Stomach (tissue), 9 donors: ENCODE measurements around the gene ANKRD12. TPM values are rescaled to one million over a fixed set of nuclear protein-coding genes. Genes with fewer than 3 reads are reported as not detected.

Experiments used
- DNase-seq, 2 donors: peaks; one replicate each; pipeline versions ENCODE4 v3.0.0 to v3.0.0-alpha.2; 2013 to 2019
- H3K27ac ChIP-seq, 5 donors: fragments of 200-600 bp in 4 of 5; sonication (generic) in 4 of 5; one replicate each; pipeline ENCODE4 v1.5.1; 2013 to 2019; ENCODE audit warnings: mild to moderate bottlenecking in 1 of 5, moderate library complexity in 1 of 5
- H3K27me3 ChIP-seq, 3 donors: fragments of 200-600 bp; sonication (generic); one replicate each; pipeline ENCODE4 v1.5.1; 2017 to 2019; ENCODE audit warnings: mixed run types in 1 of 3
- H3K36me3 ChIP-seq, 4 donors: fragments of 200-600 bp; sonication (generic); 1 replicate in 3 of 4; 2 replicates in 1 of 4; pipeline ENCODE4 v1.5.1; 2016 to 2019
- H3K4me1 ChIP-seq, 4 donors: fragments of 200-600 bp; sonication (generic); one replicate each; pipeline ENCODE4 v1.5.1; 2016 to 2019
- H3K4me3 ChIP-seq, 4 donors: fragments of 200-600 bp; sonication (generic) in 3 of 4; one replicate each; pipeline ENCODE4 v1.5.1; 2016 to 2019; ENCODE audit warnings: mild to moderate bottlenecking in 1 of 4
- H3K9me3 ChIP-seq, 4 donors: fragments of 200-600 bp; sonication (generic); one replicate each; pipeline ENCODE4 v1.5.1; 2016 to 2019
- EP300 ChIP-seq: sonication (generic); formaldehyde crosslinking; IDR thresholded peaks from one replicate; pipeline ENCODE4 v1.6.1; 2017; ENCODE audit warnings: antibody characterized with exemption
- POLR2A ChIP-seq, 4 donors: fragments of 450-650 bp; IDR thresholded peaks; one replicate each; pipeline ENCODE4 v1.6.1; 2016; ENCODE audit warnings: antibody characterized with exemption in 4 of 4, control low read depth in 2 of 4, mild to moderate bottlenecking in 1 of 4, moderate library complexity in 1 of 4
- POLR2AphosphoS5 ChIP-seq, 3 donors: sonication (generic); formaldehyde crosslinking; IDR thresholded peaks; one replicate each; pipeline ENCODE4 v1.6.1; 2016; ENCODE audit warnings: antibody characterized with exemption in 3 of 3
- WGBS, 5 donors: extraction: QIAGEN DNeasy Blood & Tissue Kit in 3 of 5; methylation state at CpG; one replicate each; pipeline versions ENCODE4 v1.1.5 to v1.1.7; 2013 to 2018; 5-methylcytosine and 5-hydroxymethylcytosine counted together
- intact Hi-C: fragments of 100-400 bp; cut with DNase I; formaldehyde crosslinking; loops from one replicate; pipeline ENCODE4 v1.15.1; 2023; ENCODE audit warnings: low total_unique reads
- polyA plus RNA-seq, 3 donors: library from polyadenylated mRNA; stranded (reverse); fragments of 200-250 nt; gene quantifications; one replicate each; pipeline ENCODE4 v1.2.3, GENCODE V29; 2013
- total RNA-seq, 5 donors: library from RNA; depleted of rRNA; stranded (reverse); fragments of >200 nt; gene quantifications; one replicate each; pipeline versions ENCODE4 v1.1.0 to v1.2.3, GENCODE V29; 2014 to 2016
- TF ChIP-seq, protein P1 (sequence below), 7 experiments: fragments of 450-650 bp in 4 of 7; fragments of 200-600 bp in 3 of 7; sonication (generic) in 3 of 7; IDR thresholded peaks; one replicate each; pipeline ENCODE4 v1.5.1; 2016 to 2019; ENCODE audit warnings: antibody characterized with exemption in 7 of 7, control low read depth in 2 of 7, mild to moderate bottlenecking in 1 of 7
- donor health status: healthy with polysubstance abuse.
- donor health status: Bipolar disorder and iron deficiency.
- donor health status: healthy.

The ANKRD12 gene
- total and polyA plus RNA-seq, 8 donors = 10.0 to 85.5 (median 46.0) TPM

DNA sequence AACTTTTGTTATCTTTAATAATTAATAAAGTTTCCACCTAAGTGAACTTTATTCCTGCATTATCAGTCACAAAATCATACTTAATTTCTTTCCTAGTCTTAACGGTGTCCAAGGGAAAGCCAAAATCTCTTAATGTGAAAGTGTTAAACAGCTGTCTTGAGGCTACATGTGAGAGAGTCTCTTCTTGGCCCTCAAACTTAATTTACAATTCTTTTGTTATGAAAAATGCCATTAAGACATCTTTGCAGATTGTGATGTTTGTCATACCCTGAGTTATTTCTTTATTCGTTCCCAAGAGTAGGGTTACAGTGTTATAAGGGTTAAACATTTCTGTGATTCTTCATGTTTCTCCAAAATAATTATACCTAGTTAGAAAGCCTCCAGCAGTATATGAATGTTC, 64.6 kb downstream of the ANKRD12 start:
- intact Hi-C loops = no loop called here
- WGBS, 5 donors = 54 to 57% (median 56%) methylated on average over 2 of the region's 2 CpGs

DNA sequence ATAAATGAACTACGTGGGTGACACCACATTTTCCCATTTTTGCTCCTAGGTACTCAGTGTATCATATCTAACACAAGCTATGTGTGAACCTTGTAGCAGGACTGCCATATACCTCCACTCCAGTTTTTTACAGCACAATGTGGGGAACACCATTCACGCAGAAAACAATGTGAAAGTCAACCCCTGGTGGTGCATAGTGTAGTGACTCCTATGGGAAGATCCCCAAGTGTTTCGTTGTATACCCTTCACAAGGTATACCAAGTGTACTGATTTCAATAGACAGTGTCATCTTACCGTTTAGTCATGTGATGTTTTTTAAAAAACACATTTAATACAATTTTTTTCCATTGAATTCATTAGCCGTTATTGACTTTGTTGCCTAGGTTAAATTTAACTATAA, 68.1 kb downstream of the ANKRD12 start:
- Histone ChIP-seq H3K27ac (no peak overlapping the region), H3K9me3 (no peaks in the 10 kb centered on the region), H3K36me3 (peaks cover 0 to 30% (median 25%) of the 10 kb centered on the region in 4 donors), H3K4me1 (peaks cover 0 to 38% (median 18%) of the 10 kb centered on the region in 4 donors), H3K27me3 (no peaks in the 10 kb centered on the region), H3K4me3 (no peak overlapping the region)
- intact Hi-C loops = no loop called here
- DNase-seq = no peak
- 93 to 98% (median 97%) methylated on average over 5 of the region's 5 CpGs for WGBS, 5 donors
- TF ChIP-seq, protein P1, sequence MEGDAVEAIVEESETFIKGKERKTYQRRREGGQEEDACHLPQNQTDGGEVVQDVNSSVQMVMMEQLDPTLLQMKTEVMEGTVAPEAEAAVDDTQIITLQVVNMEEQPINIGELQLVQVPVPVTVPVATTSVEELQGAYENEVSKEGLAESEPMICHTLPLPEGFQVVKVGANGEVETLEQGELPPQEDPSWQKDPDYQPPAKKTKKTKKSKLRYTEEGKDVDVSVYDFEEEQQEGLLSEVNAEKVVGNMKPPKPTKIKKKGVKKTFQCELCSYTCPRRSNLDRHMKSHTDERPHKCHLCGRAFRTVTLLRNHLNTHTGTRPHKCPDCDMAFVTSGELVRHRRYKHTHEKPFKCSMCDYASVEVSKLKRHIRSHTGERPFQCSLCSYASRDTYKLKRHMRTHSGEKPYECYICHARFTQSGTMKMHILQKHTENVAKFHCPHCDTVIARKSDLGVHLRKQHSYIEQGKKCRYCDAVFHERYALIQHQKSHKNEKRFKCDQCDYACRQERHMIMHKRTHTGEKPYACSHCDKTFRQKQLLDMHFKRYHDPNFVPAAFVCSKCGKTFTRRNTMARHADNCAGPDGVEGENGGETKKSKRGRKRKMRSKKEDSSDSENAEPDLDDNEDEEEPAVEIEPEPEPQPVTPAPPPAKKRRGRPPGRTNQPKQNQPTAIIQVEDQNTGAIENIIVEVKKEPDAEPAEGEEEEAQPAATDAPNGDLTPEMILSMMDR (IDR thresholded peaks at IDR 0.05) = no peak
- TF ChIP-seq POLR2A (IDR thresholded peaks at IDR 0.05) (no peak), POLR2AphosphoS5 (IDR thresholded peaks at IDR 0.05) (no peak), EP300 (no peak)

More for the DNA sequence above, 64.6 kb downstream of the ANKRD12 start:
- no peak overlapping the region for H3K4me3 ChIP-seq
- no peak for DNase-seq
- peaks cover 0 to 28% (median 17%) of the 10 kb centered on the region in 4 donors for H3K36me3 ChIP-seq
- H3K4me1 ChIP-seq = peaks cover 0 to 28% (median 14%) of the 10 kb centered on the region in 4 donors
- H3K27ac ChIP-seq = no peak overlapping the region
- no peaks in the 10 kb centered on the region for H3K9me3 ChIP-seq
- TF ChIP-seq EP300 = no peak
- no peak for TF ChIP-seq POLR2AphosphoS5 (IDR thresholded peaks at IDR 0.05)
- TF ChIP-seq POLR2A (IDR thresholded peaks at IDR 0.05) = no peak
- TF ChIP-seq, protein P1 (IDR thresholded peaks at IDR 0.05) = no peak
- H3K27me3 ChIP-seq = no peaks in the 10 kb centered on the region

DNA sequence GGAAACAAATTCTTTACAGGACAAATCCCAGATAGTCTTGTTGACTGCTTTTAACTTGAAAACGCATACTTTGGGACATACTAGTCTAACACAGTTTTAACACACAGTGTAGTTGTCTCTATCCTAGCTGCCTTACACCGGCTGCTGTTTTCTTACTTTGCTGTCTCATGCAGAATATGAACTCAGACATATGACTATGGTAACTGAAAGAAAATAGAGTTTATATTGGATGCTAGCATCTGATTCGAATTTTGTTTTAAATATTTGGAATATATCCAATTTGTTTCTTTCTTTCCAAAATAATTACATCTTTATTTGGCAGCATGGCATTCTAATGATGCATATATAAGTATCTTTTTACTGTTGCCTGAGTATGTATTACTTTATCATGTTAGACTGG, 69.8 kb downstream of the ANKRD12 start:
- intact Hi-C loops = no loop called here
- DNase-seq = no peak
- peaks cover 0 to 39% (median 37%) of the 10 kb centered on the region in 4 donors for H3K36me3 ChIP-seq
- H3K4me3 ChIP-seq = no peak overlapping the region
- H3K27me3 ChIP-seq = no peaks in the 10 kb centered on the region
- no peaks in the 10 kb centered on the region for H3K9me3 ChIP-seq
- no peak overlapping the region for H3K27ac ChIP-seq
- H3K4me1 ChIP-seq = peaks cover 0 to 24% (median 10%) of the 10 kb centered on the region in 4 donors
- WGBS, 5 donors = 53 to 82% (median 79%) methylated on average over 3 of the region's 3 CpGs
- TF ChIP-seq POLR2A (IDR thresholded peaks at IDR 0.05) (no peak), EP300 (no peak), POLR2AphosphoS5 (IDR thresholded peaks at IDR 0.05) (no peak)
- TF ChIP-seq, protein P1 (IDR thresholded peaks at IDR 0.05) = no peak

DNA sequence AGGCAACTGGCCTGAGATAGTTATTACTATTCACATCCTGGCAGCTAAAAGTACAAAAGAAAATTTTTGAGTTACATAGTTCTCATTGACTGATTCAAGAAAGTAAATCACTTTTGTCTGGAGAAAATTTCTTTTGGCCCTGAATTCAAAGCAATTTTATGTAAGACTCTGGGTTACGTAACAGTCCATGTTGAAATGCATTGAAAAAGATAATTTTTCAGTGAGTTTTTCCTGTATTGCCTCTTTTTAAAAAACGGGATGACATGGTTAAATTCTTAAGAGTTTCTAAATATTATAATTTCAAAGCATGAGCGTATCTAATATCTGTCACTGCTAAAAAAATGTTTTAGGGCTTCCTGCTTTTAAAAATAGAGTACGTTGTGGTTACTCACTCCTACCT, 72.7 kb downstream of the ANKRD12 start:
- DNase-seq = no peak
- intact Hi-C loops = no loop called here
- Histone ChIP-seq H3K9me3 (no peaks in the 10 kb centered on the region), H3K27ac (no peak overlapping the region), H3K4me1 (peaks cover 0 to 20% (median 9%) of the 10 kb centered on the region in 4 donors), H3K4me3 (no peak overlapping the region), H3K36me3 (peaks cover 0 to 55% (median 50%) of the 10 kb centered on the region in 4 donors), H3K27me3 (no peaks in the 10 kb centered on the region)
- WGBS, 5 donors = 77 to 91% (median 86%) methylated on average over 4 of the region's 4 CpGs
- TF ChIP-seq POLR2AphosphoS5 (IDR thresholded peaks at IDR 0.05) = no peak
- no peak for TF ChIP-seq POLR2A (IDR thresholded peaks at IDR 0.05)
- no peak for TF ChIP-seq EP300
- TF ChIP-seq, protein P1 (IDR thresholded peaks at IDR 0.05) = no peak
